ENCODE results near the gene COG1. TPM values are rescaled to one million over a fixed set of nuclear protein-coding genes. Genes with fewer than 3 reads are reported as not detected.

The COG1 gene
- total RNA-seq, 1 experiment from 2014 or later: 26.5 TPM

DNA sequence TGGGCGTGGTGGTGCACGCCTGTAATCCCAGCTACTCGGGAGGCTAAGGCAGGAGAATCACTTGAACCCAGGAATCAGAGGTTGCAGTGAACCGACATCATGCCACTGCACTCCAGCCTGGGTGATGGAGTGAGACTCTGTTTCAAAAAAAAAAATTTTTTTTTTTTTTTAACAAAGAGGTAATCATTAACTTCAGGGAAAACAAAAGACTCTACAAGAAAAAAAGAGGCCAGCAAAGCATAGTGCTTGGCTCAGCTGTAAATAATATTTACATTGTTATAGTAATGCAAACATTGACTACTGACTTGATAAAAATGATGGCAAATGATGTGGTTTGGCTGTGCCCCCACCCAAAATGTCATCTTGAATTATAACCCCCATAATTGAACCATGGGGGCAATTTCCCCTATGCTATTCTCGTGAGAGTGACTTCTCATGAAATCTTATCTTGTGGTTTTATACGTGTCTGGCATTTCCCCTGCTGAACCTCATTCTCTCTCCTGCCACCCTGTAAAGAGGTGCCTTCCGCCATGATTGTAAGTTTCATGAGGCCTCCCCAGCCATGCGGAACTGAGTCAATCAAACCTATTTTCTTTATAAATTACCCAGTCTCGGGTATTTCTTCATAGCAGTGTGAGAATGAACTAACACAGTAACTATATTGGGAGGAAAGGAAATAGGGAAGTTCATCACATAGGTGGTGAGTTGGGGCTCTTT is 40.8 kb upstream of the COG1 start:
- H3K9me3 Mint-ChIP-seq: peaks cover 0 to 4% of the 10 kb centered on the region in 2 experiments; a peak in 1 of 5 replicates
- WGBS (ENCODE audit: extremely low coverage, insufficient read length, low lambda C conversion rate): no CpG with 5 or more reads among the region's 9 CpGs

More for the DNA sequence above, 40.8 kb upstream of the COG1 start:
- H3K4me2 ChIP-seq (ENCODE audit: insufficient read depth, insufficient read length, low read length): no peak overlapping the region
- no peak overlapping the region for H3K18ac ChIP-seq (ENCODE audit: insufficient read length, low read depth, low read length)
- H3K27ac ChIP-seq (ENCODE audit: insufficient read length, low read depth, low read length): no peak overlapping the region
- no peak overlapping the region for H3K4me3 Mint-ChIP-seq
- no peaks in the 10 kb centered on the region for H3K9me3 ChIP-seq (ENCODE audit: control insufficient read depth, low read depth, low read length)
- H3K9ac ChIP-seq (ENCODE audit: extremely low read depth, insufficient read length, low read length): no peak overlapping the region
- no peak overlapping the region for H2BK12ac ChIP-seq (ENCODE audit: insufficient read length, low read depth, low read length)
- no peak overlapping the region for H3K27ac Mint-ChIP-seq
- H3K23me2 ChIP-seq (ENCODE audit: insufficient read length, low read depth, low read length, poor library complexity, severe bottlenecking): no peaks in the 10 kb centered on the region
- H3K56ac ChIP-seq (ENCODE audit: insufficient read length, low read depth, low read length): no peak overlapping the region
- H2BK120ac ChIP-seq (ENCODE audit: low read depth, low read length, poor library complexity, severe bottlenecking): no peak overlapping the region
- no peaks in the 10 kb centered on the region for H4K20me1 ChIP-seq (ENCODE audit: control insufficient read depth, insufficient read depth, insufficient read length)
- no peak overlapping the region for H3K14ac ChIP-seq (ENCODE audit: insufficient read depth, low read length)
- no peak for DNase-seq
- no peak overlapping the region for H3K23ac ChIP-seq (ENCODE audit: insufficient read length, low read depth, low read length)
- H3K27me3 ChIP-seq (ENCODE audit: insufficient read depth, low read length): no peaks in the 10 kb centered on the region
- H3K79me1 ChIP-seq (ENCODE audit: insufficient read depth, low read depth, low read length, poor library complexity, severe bottlenecking): no peaks in the 10 kb centered on the region
- H2BK15ac ChIP-seq (ENCODE audit: low read depth, low read length): no peak overlapping the region
- no peak overlapping the region for H2AK5ac ChIP-seq (ENCODE audit: insufficient read length, low read length)
- H3K4ac ChIP-seq (ENCODE audit: low read depth, low read length): no peak overlapping the region
- peaks cover 13% of the 10 kb centered on the region for H3K27me3 Mint-ChIP-seq (ENCODE audit: low read depth)
- H3K36me3 Mint-ChIP-seq (ENCODE audit: insufficient read depth in 1 of 3, low read depth in 3 of 3): peaks cover 0 to 1% (median 0%) of the 10 kb centered on the region in 3 experiments; a peak in 1 of 7 replicates
- TF ChIP-seq, protein P1, sequence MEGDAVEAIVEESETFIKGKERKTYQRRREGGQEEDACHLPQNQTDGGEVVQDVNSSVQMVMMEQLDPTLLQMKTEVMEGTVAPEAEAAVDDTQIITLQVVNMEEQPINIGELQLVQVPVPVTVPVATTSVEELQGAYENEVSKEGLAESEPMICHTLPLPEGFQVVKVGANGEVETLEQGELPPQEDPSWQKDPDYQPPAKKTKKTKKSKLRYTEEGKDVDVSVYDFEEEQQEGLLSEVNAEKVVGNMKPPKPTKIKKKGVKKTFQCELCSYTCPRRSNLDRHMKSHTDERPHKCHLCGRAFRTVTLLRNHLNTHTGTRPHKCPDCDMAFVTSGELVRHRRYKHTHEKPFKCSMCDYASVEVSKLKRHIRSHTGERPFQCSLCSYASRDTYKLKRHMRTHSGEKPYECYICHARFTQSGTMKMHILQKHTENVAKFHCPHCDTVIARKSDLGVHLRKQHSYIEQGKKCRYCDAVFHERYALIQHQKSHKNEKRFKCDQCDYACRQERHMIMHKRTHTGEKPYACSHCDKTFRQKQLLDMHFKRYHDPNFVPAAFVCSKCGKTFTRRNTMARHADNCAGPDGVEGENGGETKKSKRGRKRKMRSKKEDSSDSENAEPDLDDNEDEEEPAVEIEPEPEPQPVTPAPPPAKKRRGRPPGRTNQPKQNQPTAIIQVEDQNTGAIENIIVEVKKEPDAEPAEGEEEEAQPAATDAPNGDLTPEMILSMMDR (conservative IDR thresholded peaks at IDR 0.05): no peak
- H2AFZ ChIP-seq (ENCODE audit: low read length): no peak overlapping the region
- no peak overlapping the region for H4K91ac ChIP-seq (ENCODE audit: insufficient read length, low read depth, low read length)
- H4K5ac ChIP-seq (ENCODE audit: insufficient read length, low read depth, low read length): no peak overlapping the region
- H4K8ac ChIP-seq (replicated peaks; ENCODE audit: insufficient read length, low read depth, low read length): no peak overlapping the region
- no peak overlapping the region for H2BK20ac ChIP-seq (ENCODE audit: low read depth, low read length, poor library complexity, severe bottlenecking)
- H3T11ph ChIP-seq (ENCODE audit: low read length): no peak overlapping the region
- peaks cover 2% of the 10 kb centered on the region; the same call in 1 of the 2 replicates for H3K4me1 ChIP-seq (ENCODE audit: insufficient read depth, low read length)
- H3K79me2 ChIP-seq (ENCODE audit: insufficient read depth, low read length): no peaks in the 10 kb centered on the region
- no peak overlapping the region for H2BK5ac ChIP-seq (ENCODE audit: insufficient read length, low read length)
- peaks cover 18 to 19% of the 10 kb centered on the region in 2 experiments for H3K4me1 Mint-ChIP-seq
